A549 (cell line): ENCODE results near the gene SPDYE4.

Experiments
- EP300 ChIP-seq, 2 experiments: fragments of >200 bp; sonication (Bioruptor Twin); formaldehyde crosslinking; IDR thresholded peaks; 2 replicates in 1 of 2; 3 replicates in 1 of 2; pipeline ENCODE4 v1.6.1; 2016 to 2017
- HES2 ChIP-seq: fragments of >200 bp; sonication (Bioruptor Twin); formaldehyde crosslinking; IDR thresholded peaks from 2 replicates; pipeline ENCODE4 v1.6.1; 2016
- HOXB13 ChIP-seq: fragments of 250-450 bp; sonication (Bioruptor Pico); IDR thresholded peaks from 2 replicates; pipeline ENCODE4 v1.5.0; 2020; ENCODE audit warnings: low read depth, mild to moderate bottlenecking, moderate library complexity
- RAD21 ChIP-seq, 2 experiments: fragments of >200 bp in 1 of 2; sonication (Bioruptor Twin) in 1 of 2; formaldehyde crosslinking in 1 of 2; IDR thresholded peaks in 1 of 2; conservative IDR thresholded peaks in 1 of 2; 2 replicates in 1 of 2; 3 replicates in 1 of 2; pipeline ENCODE4 v1.6.1; 2012 to 2018; ENCODE audit warnings: inconsistent platforms in 1 of 2
- SMC3 ChIP-seq: fragments of >200 bp; sonication (Bioruptor Twin); formaldehyde crosslinking; IDR thresholded peaks from 3 replicates; pipeline ENCODE4 v1.6.1; 2018; ENCODE audit warnings: inconsistent platforms
- SREBF2 ChIP-seq: fragments of 450-650 bp; IDR thresholded peaks from 2 replicates; pipeline ENCODE4 v1.6.1; 2014; ENCODE audit warnings: mild to moderate bottlenecking, moderate library complexity
- TF ChIP-seq, protein P1 (sequence below): fragments of >200 bp; sonication (Bioruptor Twin); formaldehyde crosslinking; IDR thresholded peaks from 3 replicates; pipeline ENCODE4 v1.5.1; 2016
- TF ChIP-seq, protein P2 (sequence below): IDR thresholded peaks from 2 replicates; pipeline ENCODE4 v1.6.1; 2012

DNA sequence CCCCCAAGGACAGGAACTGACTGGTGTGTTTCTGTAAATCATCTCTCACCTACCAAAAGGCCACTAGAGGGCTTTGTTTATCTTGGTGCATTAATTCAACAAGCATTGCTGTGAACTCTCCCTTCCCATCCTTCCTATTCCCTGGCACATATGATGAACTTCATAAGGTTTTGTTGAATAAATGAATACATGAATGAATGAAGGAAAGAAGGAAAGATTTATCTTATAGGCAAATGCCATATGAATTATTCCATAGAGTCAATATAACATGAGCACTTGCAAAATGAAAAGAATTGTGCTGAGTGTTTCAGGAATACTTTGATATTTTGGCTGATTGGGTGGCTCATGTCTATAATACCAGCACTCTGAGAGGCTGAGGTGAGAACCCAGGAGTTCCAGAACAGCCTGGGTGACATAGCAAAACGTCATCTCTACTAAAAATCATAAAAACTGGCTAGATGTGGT lies 4.3 kb downstream of the SPDYE4 start:
- TF ChIP-seq, protein P1, sequence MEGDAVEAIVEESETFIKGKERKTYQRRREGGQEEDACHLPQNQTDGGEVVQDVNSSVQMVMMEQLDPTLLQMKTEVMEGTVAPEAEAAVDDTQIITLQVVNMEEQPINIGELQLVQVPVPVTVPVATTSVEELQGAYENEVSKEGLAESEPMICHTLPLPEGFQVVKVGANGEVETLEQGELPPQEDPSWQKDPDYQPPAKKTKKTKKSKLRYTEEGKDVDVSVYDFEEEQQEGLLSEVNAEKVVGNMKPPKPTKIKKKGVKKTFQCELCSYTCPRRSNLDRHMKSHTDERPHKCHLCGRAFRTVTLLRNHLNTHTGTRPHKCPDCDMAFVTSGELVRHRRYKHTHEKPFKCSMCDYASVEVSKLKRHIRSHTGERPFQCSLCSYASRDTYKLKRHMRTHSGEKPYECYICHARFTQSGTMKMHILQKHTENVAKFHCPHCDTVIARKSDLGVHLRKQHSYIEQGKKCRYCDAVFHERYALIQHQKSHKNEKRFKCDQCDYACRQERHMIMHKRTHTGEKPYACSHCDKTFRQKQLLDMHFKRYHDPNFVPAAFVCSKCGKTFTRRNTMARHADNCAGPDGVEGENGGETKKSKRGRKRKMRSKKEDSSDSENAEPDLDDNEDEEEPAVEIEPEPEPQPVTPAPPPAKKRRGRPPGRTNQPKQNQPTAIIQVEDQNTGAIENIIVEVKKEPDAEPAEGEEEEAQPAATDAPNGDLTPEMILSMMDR = peak; percentile 66
- no peak for TF ChIP-seq EP300 (IDR thresholded peaks at IDR 0.05)
- peak; percentile 41 to 53; a peak in 4 of 5 replicates for TF ChIP-seq RAD21 (conservative IDR thresholded peaks at IDR 0.05 in 1 of 2, IDR thresholded peaks at IDR 0.05 in 1 of 2)
- no peak for TF ChIP-seq HOXB13 (CRISPR knock-in tag)
- TF ChIP-seq HES2 = no peak
- no peak for TF ChIP-seq SREBF2
- peak; percentile 73 for TF ChIP-seq SMC3
- TF ChIP-seq, protein P2, sequence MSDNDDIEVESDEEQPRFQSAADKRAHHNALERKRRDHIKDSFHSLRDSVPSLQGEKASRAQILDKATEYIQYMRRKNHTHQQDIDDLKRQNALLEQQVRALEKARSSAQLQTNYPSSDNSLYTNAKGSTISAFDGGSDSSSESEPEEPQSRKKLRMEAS = no peak
